Measurements from ENCODE around the gene PKNOX1. TPM values are rescaled to one million over a fixed set of nuclear protein-coding genes. Genes with fewer than 3 reads are reported as not detected.

The PKNOX1 gene
- total RNA-seq, 1 experiment from 2014 or later: 12.7 TPM

Small RNA genes within 50 kb of the gene (microRNA-seq; reads per million reads assigned to microRNA genes)
- gene MIR5692B (ENCODE audit: borderline number of aligned reads): not detected

Other genes with a start within 250 kb of the PKNOX1 start
- gene WDR4, start 95.0 kb upstream of the PKNOX1 start, total RNA-seq (2021; ENCODE audit: unreplicated experiment): 34.8 TPM
- 35.2 TPM for gene NDUFV3, start 81.3 kb upstream of the PKNOX1 start, total RNA-seq (2021; ENCODE audit: unreplicated experiment)
- gene ERVH48-1, start 48.9 kb upstream of the PKNOX1 start, total RNA-seq (2021; ENCODE audit: unreplicated experiment): not detected
- gene CBS, start 101.3 kb downstream of the PKNOX1 start, total RNA-seq (2021; ENCODE audit: unreplicated experiment): 1.4 TPM
- gene U2AF1, start 133.0 kb downstream of the PKNOX1 start, total RNA-seq (2021; ENCODE audit: unreplicated experiment): 26.1 TPM
- not detected for gene CRYAA, start 194.4 kb downstream of the PKNOX1 start, total RNA-seq (2021; ENCODE audit: unreplicated experiment)

Data from HCT116 (cell line).